Embryonic facial prominence (tissue), 1 donor: ENCODE measurements around the gene ZNF184.
"Not testable (repeated sequence)": the region's sequence is repeated elsewhere in the genome, so short reads cannot be mapped to it uniquely, and the experiment has no call there.

Source experiments
- DNase-seq: peaks from one replicate; pipeline ENCODE4 v3.0.0-alpha.2; 2016; ENCODE audit errors: extremely low spot score

The ZNF184 gene

GRCh38 chr6:27424851-27425250, 48.1 kb downstream of the ZNF184 start:
- not testable (repeated sequence) for DNase-seq

GRCh38 chr6:27422651-27423332, 50.1 kb downstream of the ZNF184 start:
- DNase-seq: peak; percentile 16

- DNase-seq: no peak
Observed at GRCh38 chr6:27419363-27419762, 53.5 kb downstream of the ZNF184 start.

GRCh38 chr6:27415898-27416297, 57.0 kb downstream of the ZNF184 start:
- no peak for DNase-seq

GRCh38 chr6:27414996-27415395, 57.9 kb downstream of the ZNF184 start:
- DNase-seq: no peak

GRCh38 chr6:27414300-27414699, 58.6 kb downstream of the ZNF184 start:
- DNase-seq: no peak

- DNase-seq: no peak
Observed at GRCh38 chr6:27407153-27407814, 65.6 kb downstream of the ZNF184 start.

GRCh38 chr6:27406085-27406484, 66.8 kb downstream of the ZNF184 start:
- no peak for DNase-seq

- no peak for DNase-seq
Observed at GRCh38 chr6:27400877-27401642, 71.8 kb downstream of the ZNF184 start.
